Measurements from ENCODE around the gene ZMAT5. TPM values are rescaled to one million over a fixed set of nuclear protein-coding genes. Genes with fewer than 3 reads are reported as not detected.

ZMAT5 gene
- total and polyA plus RNA-seq, 5 experiments from 2014 or later: 17.5 to 58.5 (median 44.2) TPM

- H3K36me3 Mint-ChIP-seq: peaks cover 8 to 88% (median 23%) of the 10 kb centered on the region in 3 donors
- DNase-seq (no peak), ATAC-seq (no peak)
- H3K27ac Mint-ChIP-seq: no peak overlapping the region
- H3K9me3 Mint-ChIP-seq: no peaks in the 10 kb centered on the region
- H3K4me1 Mint-ChIP-seq: peaks cover 0 to 9% (median 3%) of the 10 kb centered on the region in 4 donors
- H3K4me3 Mint-ChIP-seq: no peak overlapping the region
- POLR2A ChIA-PET: no interaction called here
- H3K27me3 Mint-ChIP-seq: no peaks in the 10 kb centered on the region
Measured at GRCh38 chr22:29801153-29801552, 34.3 kb upstream of the ZMAT5 start.

- peaks cover 0 to 9% (median 0%) of the 10 kb centered on the region in 4 donors for H3K4me1 Mint-ChIP-seq
- no peak overlapping the region for H3K4me3 Mint-ChIP-seq
- POLR2A ChIA-PET: no interaction called here
- no peak for DNase-seq
- ATAC-seq: no peak
- peaks cover 0 to 87% (median 17%) of the 10 kb centered on the region in 3 donors for H3K36me3 Mint-ChIP-seq
- peak overlapping the region in 2 of 10 donors; percentile 20 to 46 for H3K27ac Mint-ChIP-seq
- no peaks in the 10 kb centered on the region for H3K27me3 Mint-ChIP-seq
- no peaks in the 10 kb centered on the region for H3K9me3 Mint-ChIP-seq
Measured at GRCh38 chr22:29799217-29799680, 32.4 kb upstream of the ZMAT5 start.

DNA sequence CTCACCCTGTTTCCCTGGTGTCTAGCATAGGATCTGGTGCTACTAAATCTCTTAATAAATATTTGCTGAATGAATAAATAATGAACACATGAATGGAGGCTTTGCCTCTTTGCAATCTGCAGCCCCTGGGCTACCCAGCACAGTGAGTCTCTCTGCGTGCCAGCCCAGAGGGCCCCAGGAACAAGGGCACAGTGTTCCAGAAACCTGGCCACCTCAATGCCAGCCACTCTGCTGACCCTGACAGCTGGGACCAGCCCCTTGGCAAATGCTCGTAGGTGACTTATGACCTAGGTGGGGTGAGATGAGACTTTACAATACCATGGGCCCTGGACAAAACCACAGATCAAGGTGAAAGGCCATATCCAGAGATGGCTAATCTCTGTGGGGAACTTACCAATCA is 32.0 kb upstream of the ZMAT5 start:
- Mint-ChIP-seq H3K27ac (peak overlapping the region in 1 of 10 donors; percentile 20), H3K27me3 (no peaks in the 10 kb centered on the region), H3K4me3 (no peak overlapping the region), H3K4me1 (peaks cover 0 to 9% (median 0%) of the 10 kb centered on the region in 4 donors), H3K9me3 (no peaks in the 10 kb centered on the region), H3K36me3 (peaks cover 0 to 85% (median 17%) of the 10 kb centered on the region in 3 donors)
- DNase-seq: no peak
- POLR2A ChIA-PET: no interaction called here
- ATAC-seq: no peak

DNA sequence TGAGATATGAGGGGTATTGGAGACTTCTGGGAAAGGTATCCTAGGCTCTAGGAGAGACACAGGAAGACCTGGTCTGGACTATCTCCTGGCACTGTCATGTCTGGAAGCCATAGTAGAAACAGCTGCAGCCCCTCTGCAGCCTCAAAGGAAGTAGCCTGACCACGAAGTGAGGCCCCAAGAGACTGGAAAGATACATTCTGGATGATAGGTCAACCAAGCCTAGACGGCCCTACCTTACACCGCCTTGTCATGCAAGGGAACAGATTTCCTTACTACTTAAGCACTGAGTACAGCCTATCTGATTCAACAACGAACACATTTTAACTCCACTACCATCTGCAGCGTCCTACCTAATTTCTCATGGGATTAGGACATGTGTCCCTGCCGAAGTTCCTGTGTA is 31.5 kb upstream of the ZMAT5 start:
- ATAC-seq (no peak), DNase-seq (no peak)
- Mint-ChIP-seq H3K36me3 (peaks cover 0 to 82% (median 14%) of the 10 kb centered on the region in 3 donors), H3K9me3 (no peaks in the 10 kb centered on the region), H3K4me3 (no peak overlapping the region), H3K4me1 (peaks cover 0 to 9% (median 0%) of the 10 kb centered on the region in 4 donors), H3K27ac (peak overlapping the region in 3 of 10 donors; percentile 20 to 68 (median 60)), H3K27me3 (no peaks in the 10 kb centered on the region)
- POLR2A ChIA-PET: no interaction called here

DNA sequence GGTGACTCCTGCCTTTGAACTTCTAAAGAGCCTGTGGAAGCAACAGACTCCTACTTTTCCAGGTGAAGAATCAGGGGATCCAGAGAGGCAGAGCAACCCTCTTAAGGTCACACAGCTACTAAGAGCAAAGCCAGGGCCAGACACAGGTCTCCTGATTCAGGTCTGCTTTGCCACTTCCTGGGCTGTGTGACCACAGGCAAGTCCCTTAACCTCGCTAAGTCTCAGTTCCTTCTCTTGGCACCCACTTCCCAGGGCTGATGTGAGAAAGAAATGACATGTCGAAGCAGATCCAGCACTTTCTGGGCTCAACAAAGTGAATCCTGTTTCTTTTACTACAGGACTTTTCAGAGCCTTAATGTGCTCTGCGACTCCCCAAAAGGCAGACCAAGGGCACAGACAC is 30.5 kb upstream of the ZMAT5 start:
- Mint-ChIP-seq H3K9me3 (no peaks in the 10 kb centered on the region), H3K36me3 (peaks cover 0 to 85% (median 13%) of the 10 kb centered on the region in 3 donors), H3K4me3 (no peak overlapping the region), H3K4me1 (peaks cover 0 to 9% (median 0%) of the 10 kb centered on the region in 4 donors), H3K27me3 (no peaks in the 10 kb centered on the region), H3K27ac (peak overlapping the region in 1 of 10 donors; percentile 43)
- POLR2A ChIA-PET: no interaction called here
- ATAC-seq (no peak), DNase-seq (no peak)

GRCh38 chr22:29795663-29796062 is 28.9 kb upstream of the ZMAT5 start:
- Mint-ChIP-seq H3K27ac (no peak overlapping the region), H3K27me3 (no peaks in the 10 kb centered on the region), H3K9me3 (no peaks in the 10 kb centered on the region), H3K4me1 (peaks cover 0 to 9% (median 0%) of the 10 kb centered on the region in 4 donors), H3K36me3 (peaks cover 0 to 86% (median 10%) of the 10 kb centered on the region in 3 donors), H3K4me3 (no peak overlapping the region)
- ATAC-seq: no peak
- POLR2A ChIA-PET: no interaction called here
- no peak for DNase-seq

- no peak overlapping the region for H3K27ac Mint-ChIP-seq
- no peak for DNase-seq
- no peaks in the 10 kb centered on the region for H3K27me3 Mint-ChIP-seq
- ATAC-seq: no peak
- H3K4me3 Mint-ChIP-seq: no peak overlapping the region
- peaks cover 0 to 90% (median 18%) of the 10 kb centered on the region in 3 donors for H3K36me3 Mint-ChIP-seq
- H3K4me1 Mint-ChIP-seq: peaks cover 0 to 3% (median 0%) of the 10 kb centered on the region in 4 donors
- no peaks in the 10 kb centered on the region for H3K9me3 Mint-ChIP-seq
- POLR2A ChIA-PET: no interaction called here
Measured at GRCh38 chr22:29793396-29793795, 26.6 kb upstream of the ZMAT5 start.

DNA sequence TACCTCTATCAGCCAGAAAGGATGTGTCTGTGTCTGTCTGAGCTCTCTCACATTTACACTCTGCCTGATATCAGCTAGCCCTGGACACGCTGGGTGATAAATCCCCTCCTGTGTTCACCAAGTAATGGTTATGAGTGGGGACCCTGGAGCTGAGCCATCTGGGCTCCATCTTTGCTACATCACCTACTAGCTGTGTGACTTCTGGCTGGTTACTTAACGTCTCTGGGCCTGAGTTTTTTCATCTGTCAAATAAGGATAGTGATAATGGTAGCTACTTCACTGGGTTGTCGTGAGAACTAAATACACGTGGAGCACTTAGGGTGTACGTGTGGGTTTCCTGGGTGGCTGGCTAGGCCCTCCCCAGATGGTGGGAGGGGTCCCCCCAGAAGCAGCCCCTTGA is 23.3 kb upstream of the ZMAT5 start:
- Mint-ChIP-seq H3K27me3 (no peaks in the 10 kb centered on the region), H3K9me3 (no peaks in the 10 kb centered on the region), H3K36me3 (peaks cover 0 to 71% (median 11%) of the 10 kb centered on the region in 3 donors), H3K4me3 (no peak overlapping the region), H3K27ac (peak overlapping the region in 1 of 10 donors; percentile 45), H3K4me1 (peaks cover 0 to 2% (median 0%) of the 10 kb centered on the region in 4 donors)
- ATAC-seq (no peak), DNase-seq (no peak)
- POLR2A ChIA-PET: interaction anchor here (0.5 kb wide), 1 partner anchor 33 kb away, joined by 3 read pairs; no protein-coding TSS in a partner anchor

DNA sequence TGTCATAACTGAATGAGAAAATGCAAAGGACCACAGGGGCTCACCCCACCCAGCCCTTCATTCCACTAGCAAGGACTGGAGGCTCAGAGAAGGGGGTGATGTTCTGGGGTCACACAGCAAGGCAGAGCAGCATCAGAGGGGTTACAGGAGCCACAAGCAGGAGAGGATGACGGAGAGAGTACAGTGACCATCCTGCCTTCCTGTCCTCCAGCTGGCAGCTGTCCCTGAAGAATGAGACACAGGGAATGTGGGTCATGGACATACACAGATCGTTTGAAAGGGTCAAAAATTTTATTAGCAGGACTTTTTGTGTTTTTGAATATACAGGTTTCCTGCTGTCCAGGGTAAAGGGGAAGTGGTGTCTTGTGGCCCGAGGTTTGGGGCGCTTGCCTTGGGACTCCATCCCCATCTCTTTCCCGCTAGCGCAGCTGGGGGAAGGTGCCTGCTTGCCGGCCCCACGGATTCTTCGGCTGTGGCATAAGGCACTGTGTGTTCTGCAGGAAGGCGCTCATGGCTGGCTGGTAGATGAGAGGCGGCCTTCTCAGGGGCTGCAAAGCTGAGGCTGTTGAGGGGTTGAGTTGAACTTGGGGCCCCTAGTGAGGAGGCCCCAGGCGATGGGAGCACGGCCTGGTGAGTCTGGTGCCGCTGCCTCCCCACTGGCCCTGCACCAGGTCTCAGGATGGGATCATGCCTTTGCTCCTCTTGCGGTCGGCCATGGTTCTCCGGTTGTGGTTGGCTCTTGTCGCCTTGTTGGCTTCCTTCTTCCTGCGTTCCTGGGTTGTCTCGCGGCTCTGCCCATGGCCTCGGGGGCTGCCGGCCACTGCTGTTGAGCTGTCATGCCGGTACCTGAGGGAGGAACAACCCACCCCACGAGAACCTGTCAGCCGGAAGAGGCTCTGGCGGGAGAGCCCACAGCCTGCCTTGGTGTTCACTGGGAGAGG is 21.8 kb upstream of the ZMAT5 start:
- Mint-ChIP-seq H3K4me1 (peaks cover 0 to 2% (median 0%) of the 10 kb centered on the region in 4 donors), H3K27ac (peak overlapping the region in 4 of 10 donors; percentile 14 to 72 (median 52)), H3K9me3 (no peaks in the 10 kb centered on the region), H3K36me3 (peaks cover 0 to 62% (median 11%) of the 10 kb centered on the region in 3 donors), H3K27me3 (no peaks in the 10 kb centered on the region), H3K4me3 (no peak overlapping the region)
- DNase-seq (no peak), ATAC-seq (no peak)
- POLR2A ChIA-PET: no interaction called here

GRCh38 chr22:29787371-29787980 is 20.7 kb upstream of the ZMAT5 start:
- Mint-ChIP-seq H3K9me3 (no peaks in the 10 kb centered on the region), H3K27ac (peak overlapping the region in 1 of 10 donors; percentile 14)
- ATAC-seq: no peak

DNA sequence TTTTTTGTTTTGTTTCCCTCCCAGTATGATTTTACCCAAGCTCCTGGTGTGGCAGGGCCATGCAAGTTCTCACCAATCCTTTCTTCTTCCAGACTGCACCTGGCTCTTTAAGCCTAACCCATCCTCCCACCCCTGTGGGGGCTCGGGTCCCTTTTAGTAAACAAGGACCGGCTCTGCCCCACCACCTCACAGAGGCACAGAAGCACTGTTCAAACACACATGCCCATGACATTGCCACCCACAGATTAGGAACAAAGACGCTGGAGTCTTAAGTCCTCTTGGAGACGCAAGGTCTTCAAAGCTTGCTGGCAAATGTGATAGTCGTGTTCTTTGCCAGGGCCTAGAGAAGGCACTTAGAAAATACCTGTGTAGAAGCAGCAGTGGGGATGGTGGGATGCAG is 19.2 kb upstream of the ZMAT5 start:
- H3K36me3 Mint-ChIP-seq: peaks cover 0 to 36% (median 11%) of the 10 kb centered on the region in 3 donors
- H3K4me1 Mint-ChIP-seq: peaks cover 0 to 2% (median 0%) of the 10 kb centered on the region in 4 donors
- H3K9me3 Mint-ChIP-seq: no peaks in the 10 kb centered on the region
- H3K4me3 Mint-ChIP-seq: no peak overlapping the region
- DNase-seq (no peak), ATAC-seq (no peak)
- peak overlapping the region in 2 of 10 donors; percentile 37 to 68 for H3K27ac Mint-ChIP-seq
- H3K27me3 Mint-ChIP-seq: peaks cover 0 to 2% (median 0%) of the 10 kb centered on the region in 5 donors
- POLR2A ChIA-PET: interaction anchor here (0.5 to 0.8 kb wide), 3 partner anchors 11 to 166 kb away, joined by 3 to 8 read pairs (median 3); no protein-coding TSS in a partner anchor

More at GRCh38 chr22:29787371-29787980, 20.7 kb upstream of the ZMAT5 start:
- H3K4me1 Mint-ChIP-seq: peaks cover 0 to 2% (median 0%) of the 10 kb centered on the region in 4 donors
- DNase-seq: peak in 1 of 10 donors; percentile 22
- peaks cover 0 to 51% (median 11%) of the 10 kb centered on the region in 3 donors for H3K36me3 Mint-ChIP-seq
- POLR2A ChIA-PET: no interaction called here
- no peak overlapping the region for H3K4me3 Mint-ChIP-seq
- no peaks in the 10 kb centered on the region for H3K27me3 Mint-ChIP-seq

- Mint-ChIP-seq H3K27ac (peak overlapping the region in 1 of 10 donors; percentile 1), H3K27me3 (peaks cover 0 to 4% (median 0%) of the 10 kb centered on the region in 5 donors), H3K9me3 (no peaks in the 10 kb centered on the region), H3K4me3 (no peak overlapping the region), H3K36me3 (peaks cover 0 to 23% (median 6%) of the 10 kb centered on the region in 3 donors), H3K4me1 (peaks cover 0 to 2% (median 0%) of the 10 kb centered on the region in 4 donors)
- POLR2A ChIA-PET: no interaction called here
- DNase-seq: no peak
- ATAC-seq: no peak
Measured at GRCh38 chr22:29784451-29785361, 17.9 kb upstream of the ZMAT5 start.

Measured in naive thymus-derived CD8-positive, alpha-beta T cell (primary cell).